HUES64 (cell line): ENCODE results near the gene TNFRSF8.

ENCODE experiments used
- H3K27ac ChIP-seq: 2 replicates; pipeline ENCODE4 v1.7.0; 2013; ENCODE audit warnings: low read depth, low read length, inconsistent platforms
- H3K27me3 ChIP-seq: 2 replicates; pipeline ENCODE4 v1.6.1; 2013; ENCODE audit warnings: mild to moderate bottlenecking, low read length; ENCODE audit not compliant: insufficient read depth
- H3K36me3 ChIP-seq: 2 replicates; pipeline ENCODE4 v1.6.1; 2013; ENCODE audit warnings: mild to moderate bottlenecking, low read length; ENCODE audit not compliant: insufficient read depth
- H3K4me1 ChIP-seq: 2 replicates; pipeline ENCODE4 v1.6.1; 2013; ENCODE audit warnings: mild to moderate bottlenecking, low read length, moderate library complexity; ENCODE audit not compliant: insufficient read depth
- H3K4me3 ChIP-seq: 2 replicates; pipeline ENCODE4 v1.5.1; 2013; ENCODE audit warnings: mild to moderate bottlenecking, low read length, moderate library complexity
- H3K9ac ChIP-seq: 2 replicates; pipeline ENCODE4 v1.6.1; 2013; ENCODE audit warnings: mild to moderate bottlenecking, low read depth, low read length
- H3K9me3 ChIP-seq: 2 replicates; pipeline ENCODE4 v1.6.1; 2013; ENCODE audit warnings: low read depth, low read length; ENCODE audit not compliant: insufficient read depth
- WGBS: fragments of 150-250, 120-280 bp; methylation state at CpG from one replicate; pipeline ENCODE4 v1.1.7; 2013; ENCODE audit warnings: missing lambda C conversion rate; 5-methylcytosine and 5-hydroxymethylcytosine counted together

TNFRSF8 gene

DNA sequence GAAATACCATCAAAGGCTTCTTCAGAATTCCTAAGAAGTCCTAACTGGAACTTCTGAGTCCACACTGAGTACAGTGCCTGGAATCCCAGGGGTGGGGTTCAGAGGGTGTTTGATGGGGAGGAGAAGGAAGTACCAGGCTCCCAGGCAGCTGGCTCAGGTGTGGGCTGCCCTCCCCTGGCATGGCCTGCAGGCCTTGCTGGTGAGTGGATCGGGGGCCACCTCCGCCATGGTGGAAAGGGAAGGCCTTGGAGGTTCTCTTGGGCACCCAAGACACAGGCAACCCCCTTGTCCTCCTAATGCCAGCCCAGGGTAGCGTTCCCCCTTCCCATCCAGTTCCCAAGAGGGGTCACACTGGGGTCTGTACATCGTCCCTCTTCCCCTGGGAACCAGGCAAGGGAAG is 76.9 kb downstream of the TNFRSF8 start:
- H3K27ac ChIP-seq = no peak overlapping the region
- no peaks in the 10 kb centered on the region for H3K36me3 ChIP-seq
- no peaks in the 10 kb centered on the region for H3K27me3 ChIP-seq
- no peak overlapping the region for H3K4me3 ChIP-seq
- WGBS = 85% methylated on average over 4 of the region's 4 CpGs
- no peaks in the 10 kb centered on the region for H3K9me3 ChIP-seq
- H3K9ac ChIP-seq = no peak overlapping the region
- no peaks in the 10 kb centered on the region for H3K4me1 ChIP-seq

DNA sequence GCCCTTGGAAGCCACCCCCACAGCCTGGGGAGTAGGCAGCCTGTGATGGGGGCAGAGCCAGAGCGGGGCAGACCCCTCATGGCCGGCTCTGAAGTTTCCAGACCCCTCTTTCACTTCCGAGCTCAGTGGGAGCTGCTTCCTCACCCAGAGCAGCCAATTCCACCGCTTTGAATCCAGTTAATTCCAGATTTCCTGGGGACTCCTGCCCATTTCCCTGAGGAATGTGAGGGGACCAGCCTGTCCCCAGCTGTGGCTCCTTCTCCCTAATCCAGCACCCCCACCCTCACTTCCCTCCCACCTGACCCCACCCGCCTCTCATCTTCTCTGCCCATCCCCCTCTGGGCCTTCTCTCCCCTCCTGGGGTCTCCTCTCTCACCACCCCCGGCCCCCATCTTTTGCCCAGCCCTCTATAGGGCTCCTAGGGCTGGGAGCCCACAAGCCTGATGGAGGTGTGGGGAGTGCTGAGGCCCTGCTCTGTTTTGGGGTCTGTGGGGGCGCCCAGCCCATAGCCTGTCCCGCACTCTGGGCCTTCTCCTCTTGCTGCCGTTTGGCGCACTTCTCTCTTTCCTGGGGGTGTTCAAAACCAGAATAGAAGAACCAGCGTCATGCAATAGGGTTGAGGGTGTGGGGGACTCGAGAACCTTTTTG is 77.5 kb downstream of the TNFRSF8 start:
- 92% methylated on average over 12 of the region's 12 CpGs for WGBS
- Histone ChIP-seq H3K36me3 (no peaks in the 10 kb centered on the region), H3K27me3 (no peaks in the 10 kb centered on the region), H3K9me3 (no peaks in the 10 kb centered on the region), H3K4me3 (no peak overlapping the region), H3K9ac (no peak overlapping the region), H3K4me1 (no peaks in the 10 kb centered on the region), H3K27ac (no peak overlapping the region)

DNA sequence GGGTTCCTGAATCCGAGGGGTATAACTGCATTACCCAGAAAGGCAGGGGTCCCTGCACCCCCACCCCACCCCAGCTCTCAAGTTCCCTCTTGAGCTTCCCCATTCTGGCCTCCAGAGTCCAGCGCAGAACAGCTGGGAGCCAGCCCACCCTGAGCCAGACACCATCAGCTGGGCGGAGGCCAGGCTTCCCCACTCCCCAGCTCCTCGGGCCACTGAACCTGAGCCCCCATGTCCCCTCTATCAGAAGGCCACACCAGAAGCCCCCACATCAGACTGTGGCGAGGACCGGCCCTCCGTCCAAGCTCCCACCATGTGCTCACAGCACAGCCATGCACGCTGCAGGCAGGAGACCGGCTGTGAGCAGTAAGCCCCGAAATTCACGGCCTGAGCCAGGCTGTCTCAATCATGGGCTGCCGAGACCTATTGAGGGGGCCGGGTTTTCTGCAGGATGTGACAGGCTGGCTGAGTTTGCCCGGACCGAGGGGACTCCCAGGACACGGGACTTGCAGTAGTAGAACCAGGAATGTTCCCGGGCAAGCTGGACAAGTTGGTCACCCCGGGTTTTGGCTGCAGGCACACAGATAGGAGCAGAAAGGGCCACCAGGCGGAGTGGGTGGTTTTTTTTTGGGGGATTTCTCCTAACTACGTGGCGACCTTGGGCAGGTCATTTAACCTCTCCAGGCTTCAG is 78.2 kb downstream of the TNFRSF8 start:
- Histone ChIP-seq H3K27me3 (no peaks in the 10 kb centered on the region), H3K4me1 (no peaks in the 10 kb centered on the region)
- 93% methylated on average over 21 of the region's 21 CpGs for WGBS

DNA sequence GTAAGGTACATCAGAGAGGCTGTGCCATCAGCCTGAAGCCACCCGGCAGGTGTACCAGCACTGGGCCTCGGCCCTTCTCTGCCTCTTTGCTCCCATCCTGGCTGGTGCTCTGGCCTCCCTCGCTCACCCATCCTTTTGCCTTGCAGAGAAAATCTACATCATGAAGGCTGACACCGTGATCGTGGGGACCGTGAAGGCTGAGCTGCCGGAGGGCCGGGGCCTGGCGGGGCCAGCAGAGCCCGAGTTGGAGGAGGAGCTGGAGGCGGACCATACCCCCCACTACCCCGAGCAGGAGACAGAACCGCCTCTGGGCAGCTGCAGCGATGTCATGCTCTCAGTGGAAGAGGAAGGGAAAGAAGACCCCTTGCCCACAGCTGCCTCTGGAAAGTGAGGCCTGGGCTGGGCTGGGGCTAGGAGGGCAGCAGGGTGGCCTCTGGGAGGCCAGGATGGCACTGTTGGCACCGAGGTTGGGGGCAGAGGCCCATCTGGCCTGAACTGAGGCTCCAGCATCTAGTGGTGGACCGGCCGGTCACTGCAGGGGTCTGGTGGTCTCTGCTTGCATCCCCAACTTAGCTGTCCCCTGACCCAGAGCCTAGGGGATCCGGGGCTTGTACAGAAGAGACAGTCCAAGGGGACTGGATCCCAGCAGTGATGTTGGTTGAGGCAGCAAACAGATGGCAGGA is 79.2 kb downstream of the TNFRSF8 start:
- Histone ChIP-seq H3K27me3 (no peaks in the 10 kb centered on the region), H3K36me3 (no peaks in the 10 kb centered on the region), H3K9ac (no peak overlapping the region), H3K27ac (no peak overlapping the region), H3K4me1 (no peaks in the 10 kb centered on the region), H3K4me3 (no peak overlapping the region), H3K9me3 (no peaks in the 10 kb centered on the region)
- 82% methylated on average over 18 of the region's 18 CpGs for WGBS

More for the DNA sequence above, 78.2 kb downstream of the TNFRSF8 start:
- H3K27ac ChIP-seq = no peak overlapping the region
- no peak overlapping the region for H3K9ac ChIP-seq
- no peak overlapping the region for H3K4me3 ChIP-seq
- H3K9me3 ChIP-seq = no peaks in the 10 kb centered on the region
- no peaks in the 10 kb centered on the region for H3K36me3 ChIP-seq

- Histone ChIP-seq H3K9ac (no peak overlapping the region), H3K27ac (no peak overlapping the region), H3K27me3 (no peaks in the 10 kb centered on the region), H3K36me3 (no peaks in the 10 kb centered on the region), H3K4me1 (no peaks in the 10 kb centered on the region), H3K9me3 (no peaks in the 10 kb centered on the region), H3K4me3 (no peak overlapping the region)
- 95% methylated on average over 21 of the region's 21 CpGs for WGBS
Measured at GRCh38 chr1:12142891-12143630, 80.0 kb downstream of the TNFRSF8 start.

- 91% methylated on average over 17 of the region's 17 CpGs for WGBS
- Histone ChIP-seq H3K9ac (no peak overlapping the region), H3K27ac (no peak overlapping the region), H3K4me1 (no peaks in the 10 kb centered on the region), H3K9me3 (no peaks in the 10 kb centered on the region), H3K4me3 (no peak overlapping the region), H3K36me3 (no peaks in the 10 kb centered on the region), H3K27me3 (no peaks in the 10 kb centered on the region)
Measured at GRCh38 chr1:12143631-12144155, 80.6 kb downstream of the TNFRSF8 start.

DNA sequence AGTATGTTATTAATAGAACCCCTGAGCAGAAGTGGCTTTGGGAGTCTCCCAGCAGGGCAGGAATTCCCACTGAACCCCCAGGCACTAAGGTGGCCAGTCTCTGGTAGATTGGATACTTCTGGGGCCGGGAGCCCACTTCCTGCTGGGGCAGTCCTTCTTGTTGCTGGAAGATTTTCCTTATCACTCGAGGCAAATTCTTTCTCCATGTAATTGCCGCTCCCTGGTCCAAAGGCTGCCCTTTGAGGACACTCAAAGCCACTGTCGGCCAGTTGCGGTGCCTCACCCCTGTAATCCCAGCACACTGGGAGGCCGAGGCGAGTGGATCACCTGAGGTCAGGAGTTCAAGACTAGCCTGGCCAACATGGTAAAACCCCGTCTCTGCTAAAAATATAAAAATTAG is 81.1 kb downstream of the TNFRSF8 start:
- 94% methylated on average over 8 of the region's 8 CpGs for WGBS

DNA sequence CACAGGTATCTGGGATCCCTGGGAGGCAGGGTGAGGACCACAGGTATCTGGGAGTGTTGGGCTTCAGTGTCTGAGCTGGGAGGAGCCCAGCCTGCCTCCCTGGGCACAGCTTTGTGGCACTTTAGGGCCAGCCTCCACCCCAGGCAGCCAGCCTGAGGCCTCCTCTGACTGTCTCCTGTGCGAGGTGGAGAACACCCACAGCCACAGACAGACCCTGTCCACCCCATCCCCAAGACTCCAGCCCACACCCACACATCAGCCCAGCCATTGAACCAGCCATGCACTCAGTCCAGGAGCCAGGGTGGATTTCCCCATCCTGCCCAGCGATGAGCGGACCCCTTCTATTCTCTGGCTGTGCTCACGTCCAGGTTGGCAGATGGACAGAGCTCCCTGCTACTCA is 81.9 kb downstream of the TNFRSF8 start:
- no peak overlapping the region for H3K27ac ChIP-seq

More for the DNA sequence above, 81.1 kb downstream of the TNFRSF8 start:
- no peaks in the 10 kb centered on the region for H3K36me3 ChIP-seq
- no peaks in the 10 kb centered on the region for H3K27me3 ChIP-seq
- no peak overlapping the region for H3K4me3 ChIP-seq
- no peaks in the 10 kb centered on the region for H3K4me1 ChIP-seq
- H3K9me3 ChIP-seq = no peaks in the 10 kb centered on the region
- no peak overlapping the region for H3K9ac ChIP-seq
- no peak overlapping the region for H3K27ac ChIP-seq

DNA sequence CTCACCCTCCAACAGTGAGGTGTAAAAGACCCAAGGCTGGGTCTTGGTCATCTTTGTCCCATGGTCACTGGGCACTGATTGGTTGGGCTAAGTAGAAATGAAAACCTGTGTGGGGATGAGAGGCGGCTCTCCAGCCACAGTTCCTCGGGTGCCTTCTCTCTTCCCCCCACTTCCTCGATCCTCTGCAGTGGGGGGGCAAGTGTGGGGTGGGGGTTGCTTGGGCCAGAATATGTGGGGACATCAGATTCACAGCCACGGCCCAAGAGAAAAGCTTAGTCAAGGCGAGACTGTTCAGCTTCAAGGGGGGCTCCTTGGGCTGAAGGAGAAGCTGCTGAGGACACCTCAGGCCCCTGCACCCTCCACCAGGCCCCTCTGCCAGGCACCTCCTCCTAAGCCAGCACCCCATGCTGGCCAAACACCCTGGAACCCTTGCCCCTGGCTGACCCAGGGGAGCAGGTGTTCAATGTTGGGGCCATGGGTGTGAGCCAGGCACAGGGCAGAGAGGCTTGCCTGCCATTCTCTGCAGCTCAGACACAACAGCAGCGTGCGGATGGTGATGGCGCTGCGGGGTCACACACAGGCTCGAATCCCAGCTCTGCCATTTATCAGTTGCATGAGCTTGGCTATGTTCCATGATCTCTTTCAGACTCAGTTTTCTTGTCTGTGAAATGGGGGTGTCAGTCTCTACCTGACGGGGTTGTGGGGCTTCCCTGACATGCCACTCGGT is 82.7 kb downstream of the TNFRSF8 start:
- no peaks in the 10 kb centered on the region for H3K36me3 ChIP-seq
- no peaks in the 10 kb centered on the region for H3K9me3 ChIP-seq
- H3K27ac ChIP-seq = no peak overlapping the region
- no peaks in the 10 kb centered on the region for H3K27me3 ChIP-seq
- no peak overlapping the region for H3K9ac ChIP-seq
- WGBS = 95% methylated on average over 11 of the region's 12 CpGs
- H3K4me1 ChIP-seq = no peaks in the 10 kb centered on the region
- H3K4me3 ChIP-seq = no peak overlapping the region

More for the DNA sequence above, 81.9 kb downstream of the TNFRSF8 start:
- H3K4me1 ChIP-seq = no peaks in the 10 kb centered on the region
- no peaks in the 10 kb centered on the region for H3K27me3 ChIP-seq
- no peak overlapping the region for H3K9ac ChIP-seq
- WGBS = 91% methylated on average over 4 of the region's 4 CpGs
- no peaks in the 10 kb centered on the region for H3K9me3 ChIP-seq
- no peak overlapping the region for H3K4me3 ChIP-seq
- H3K36me3 ChIP-seq = no peaks in the 10 kb centered on the region

GRCh38 chr1:12146343-12147112 is 83.4 kb downstream of the TNFRSF8 start:
- no peaks in the 10 kb centered on the region for H3K4me1 ChIP-seq
- H3K27ac ChIP-seq = no peak overlapping the region
- 88% methylated on average over 20 of the region's 20 CpGs for WGBS
- no peak overlapping the region for H3K4me3 ChIP-seq
- no peaks in the 10 kb centered on the region for H3K36me3 ChIP-seq
- H3K9me3 ChIP-seq = no peaks in the 10 kb centered on the region
- no peak overlapping the region for H3K9ac ChIP-seq
- H3K27me3 ChIP-seq = no peaks in the 10 kb centered on the region
